Measurements from ENCODE around the gene ACOXL. TPM values are rescaled to one million over a fixed set of nuclear protein-coding genes. Genes with fewer than 3 reads are reported as not detected.
"Not testable (repeated sequence)": the region's sequence is repeated elsewhere in the genome, so short reads cannot be mapped to it uniquely, and the experiment has no call there.

ACOXL gene
- total RNA-seq, 1 donor from 2014 or later, result 1.1 TPM

DNA sequence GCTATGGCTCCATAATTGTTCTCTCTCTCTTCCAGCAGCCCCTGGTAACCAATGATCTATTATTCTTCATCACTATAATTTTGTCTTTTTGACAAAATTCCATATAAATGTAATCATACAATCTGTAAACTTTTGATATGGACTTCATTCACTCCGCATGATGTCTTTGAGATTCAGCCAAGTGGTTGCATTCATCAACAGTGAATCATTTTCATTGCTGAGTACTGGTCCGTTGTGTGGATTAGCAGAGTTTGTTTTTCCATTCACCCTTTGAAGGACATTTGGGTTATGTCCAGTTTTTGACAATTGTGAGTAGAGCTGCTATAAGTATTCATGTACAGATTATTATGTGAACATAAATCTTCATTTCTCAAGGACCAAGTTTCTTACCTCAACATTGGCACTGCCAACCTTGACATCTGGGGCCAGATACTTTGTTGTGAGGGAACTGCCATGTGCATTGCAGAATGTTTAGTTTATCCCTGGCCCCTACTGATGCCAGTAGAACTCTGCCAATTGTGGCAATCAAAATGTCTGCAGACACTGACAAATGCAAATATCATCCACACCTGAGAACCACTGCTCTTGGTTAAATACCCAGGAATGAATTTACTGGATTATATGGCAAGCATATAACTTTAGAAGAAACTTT lies 340.0 kb downstream of the ACOXL start:
- no peak overlapping the region for H3K27ac Mint-ChIP-seq
- H3K9me3 Mint-ChIP-seq, result peaks cover 29% of the 10 kb centered on the region
- intact Hi-C loops (cut with micrococcal nuclease), result no loop called here
- no peak overlapping the region for H3K4me3 Mint-ChIP-seq
- H3K36me3 Mint-ChIP-seq (ENCODE audit: low read depth), result peaks cover 3% of the 10 kb centered on the region
- H3K27me3 Mint-ChIP-seq (ENCODE audit: insufficient read depth), result peaks cover 44% of the 10 kb centered on the region
- DNase-seq (ENCODE audit: low spot score), result no peak
- H3K4me1 Mint-ChIP-seq (ENCODE audit: low read depth), result no peaks in the 10 kb centered on the region

DNA sequence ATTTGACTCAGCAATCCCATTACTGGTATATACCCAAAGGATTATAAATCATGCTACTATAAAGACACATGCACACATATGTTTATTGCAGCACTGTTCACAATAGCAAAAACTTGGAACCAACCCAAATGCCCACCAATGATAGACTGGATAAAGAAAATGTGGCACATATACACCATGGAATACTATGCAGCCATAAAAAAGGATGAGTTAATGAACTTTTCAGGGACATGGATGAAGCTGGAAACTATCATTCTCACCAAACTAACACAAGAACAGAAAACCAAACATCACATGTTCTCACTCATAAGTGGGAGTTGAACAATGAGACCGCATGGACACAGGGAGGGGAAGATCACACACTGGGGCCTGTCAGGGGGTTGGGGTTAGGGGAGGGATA lies 350.3 kb downstream of the ACOXL start:
- Mint-ChIP-seq H3K9me3 (peaks cover 17% of the 10 kb centered on the region), H3K27me3 (ENCODE audit: insufficient read depth) (peaks cover 54% of the 10 kb centered on the region)
- DNase-seq (ENCODE audit: low spot score); H3K27ac Mint-ChIP-seq; intact Hi-C loops (cut with micrococcal nuclease); H3K4me1 Mint-ChIP-seq (ENCODE audit: low read depth); H3K36me3 Mint-ChIP-seq (ENCODE audit: low read depth); H3K4me3 Mint-ChIP-seq: not testable (repeated sequence)

DNA sequence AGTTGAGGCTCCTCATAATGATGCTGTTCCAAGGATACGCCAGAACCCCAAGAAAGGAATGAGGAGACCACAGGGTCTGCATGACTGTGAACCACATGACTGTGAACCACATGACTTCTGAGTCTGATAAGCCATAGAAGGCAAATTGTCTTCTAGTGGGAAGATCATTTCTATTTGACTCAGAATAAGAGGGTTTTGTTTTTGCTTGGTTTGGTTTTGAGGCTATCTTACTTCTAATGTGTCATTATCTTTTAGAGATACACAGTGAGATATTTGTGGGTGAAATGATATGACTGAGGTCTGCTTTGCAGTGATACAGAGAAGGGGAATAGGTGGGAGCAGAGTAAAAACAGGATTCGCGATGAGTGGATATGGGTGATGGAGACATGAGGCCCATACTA lies 359.4 kb downstream of the ACOXL start:
- no peak for DNase-seq (ENCODE audit: low spot score)
- Mint-ChIP-seq H3K27me3 (ENCODE audit: insufficient read depth) (peaks cover 61% of the 10 kb centered on the region), H3K36me3 (ENCODE audit: low read depth) (no peaks in the 10 kb centered on the region), H3K4me3 (no peak overlapping the region), H3K27ac (no peak overlapping the region), H3K9me3 (no peaks in the 10 kb centered on the region), H3K4me1 (ENCODE audit: low read depth) (peaks cover 14% of the 10 kb centered on the region)
- intact Hi-C loops (cut with micrococcal nuclease), result loop anchor here (1.0 to 5.0 kb wide), 5 partner anchors 24 to 245 kb away; no protein-coding TSS in a partner anchor

DNA sequence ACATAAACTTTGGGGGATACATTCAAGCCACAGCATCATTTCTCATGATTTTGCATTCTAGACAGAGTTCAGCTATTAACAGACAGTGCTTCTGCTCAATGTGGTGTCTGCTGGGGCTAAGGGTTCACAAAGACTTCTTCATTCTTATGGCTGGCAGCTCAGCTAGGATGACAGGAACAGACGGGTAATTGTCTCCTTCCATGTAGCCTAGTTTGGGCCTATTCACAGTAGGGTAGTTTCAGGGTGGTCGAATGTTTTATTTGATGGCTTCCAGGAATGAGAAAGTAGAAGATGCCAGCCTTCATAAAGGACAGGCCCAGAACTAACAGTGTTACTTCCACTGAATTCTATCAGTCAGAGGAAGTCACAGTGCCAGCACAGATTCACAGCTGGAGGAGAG lies 362.3 kb downstream of the ACOXL start:
- peaks cover 14% of the 10 kb centered on the region for H3K4me1 Mint-ChIP-seq (ENCODE audit: low read depth)
- H3K4me3 Mint-ChIP-seq, result no peak overlapping the region
- H3K9me3 Mint-ChIP-seq, result no peaks in the 10 kb centered on the region
- H3K36me3 Mint-ChIP-seq (ENCODE audit: low read depth), result no peaks in the 10 kb centered on the region
- no peak for DNase-seq (ENCODE audit: low spot score)
- H3K27me3 Mint-ChIP-seq (ENCODE audit: insufficient read depth), result peaks cover 68% of the 10 kb centered on the region
- H3K27ac Mint-ChIP-seq, result no peak overlapping the region
- intact Hi-C loops (cut with micrococcal nuclease), result loop anchor here (5.0 kb wide), 1 partner anchor 212 kb away; no protein-coding TSS in a partner anchor

DNA sequence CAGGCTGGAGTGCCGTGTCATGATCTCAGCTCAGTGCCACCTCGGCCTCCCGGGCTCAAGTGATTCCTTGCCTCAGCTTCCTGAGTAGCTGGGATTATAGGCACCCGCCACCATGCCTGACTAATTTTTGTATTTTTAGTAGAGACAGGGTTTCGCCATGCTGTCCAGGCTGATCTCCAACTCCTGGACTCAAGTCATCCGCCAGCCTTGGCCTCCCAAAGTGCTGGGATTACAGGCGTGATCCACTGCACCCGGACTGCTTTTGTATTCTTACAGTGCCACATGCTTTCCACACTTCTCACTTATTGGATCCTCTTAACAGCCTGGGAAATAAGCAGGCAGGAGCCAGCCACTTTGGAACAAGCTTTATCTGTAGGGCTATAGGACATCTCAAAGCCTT lies 363.1 kb downstream of the ACOXL start:
- no peak for DNase-seq (ENCODE audit: low spot score)
- intact Hi-C loops (cut with micrococcal nuclease), result no loop called here
- Mint-ChIP-seq H3K9me3 (peaks cover 4% of the 10 kb centered on the region), H3K4me1 (ENCODE audit: low read depth) (peaks cover 20% of the 10 kb centered on the region), H3K36me3 (ENCODE audit: low read depth) (no peaks in the 10 kb centered on the region), H3K4me3 (no peak overlapping the region), H3K27ac (no peak overlapping the region), H3K27me3 (ENCODE audit: insufficient read depth) (peaks cover 63% of the 10 kb centered on the region)

DNA sequence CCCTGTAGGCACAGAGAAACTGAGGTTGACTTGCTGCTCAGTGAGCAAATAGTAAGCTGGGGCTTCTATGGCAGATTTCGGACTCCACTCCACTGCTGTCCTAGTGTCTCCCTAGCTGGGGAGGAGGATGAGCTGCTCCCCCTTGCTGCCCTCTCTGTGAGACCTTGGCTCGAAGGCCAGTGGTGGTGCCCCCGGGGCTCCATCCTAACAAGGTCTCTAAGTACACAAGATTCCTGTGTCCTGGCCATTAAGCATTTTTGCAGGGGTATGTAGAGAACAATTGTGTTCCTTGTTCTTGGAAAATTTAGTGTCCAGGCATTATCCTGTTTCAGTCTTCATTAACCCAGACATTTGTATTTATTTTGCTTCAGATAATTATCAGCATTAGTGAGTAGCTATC lies 367.0 kb downstream of the ACOXL start:
- Mint-ChIP-seq H3K9me3 (peaks cover 10% of the 10 kb centered on the region), H3K27me3 (ENCODE audit: insufficient read depth) (peaks cover 39% of the 10 kb centered on the region), H3K27ac (no peak overlapping the region), H3K36me3 (ENCODE audit: low read depth) (no peaks in the 10 kb centered on the region), H3K4me1 (ENCODE audit: low read depth) (peaks cover 15% of the 10 kb centered on the region), H3K4me3 (no peak overlapping the region)
- intact Hi-C loops (cut with micrococcal nuclease), result no loop called here
- DNase-seq (ENCODE audit: low spot score), result no peak

DNA sequence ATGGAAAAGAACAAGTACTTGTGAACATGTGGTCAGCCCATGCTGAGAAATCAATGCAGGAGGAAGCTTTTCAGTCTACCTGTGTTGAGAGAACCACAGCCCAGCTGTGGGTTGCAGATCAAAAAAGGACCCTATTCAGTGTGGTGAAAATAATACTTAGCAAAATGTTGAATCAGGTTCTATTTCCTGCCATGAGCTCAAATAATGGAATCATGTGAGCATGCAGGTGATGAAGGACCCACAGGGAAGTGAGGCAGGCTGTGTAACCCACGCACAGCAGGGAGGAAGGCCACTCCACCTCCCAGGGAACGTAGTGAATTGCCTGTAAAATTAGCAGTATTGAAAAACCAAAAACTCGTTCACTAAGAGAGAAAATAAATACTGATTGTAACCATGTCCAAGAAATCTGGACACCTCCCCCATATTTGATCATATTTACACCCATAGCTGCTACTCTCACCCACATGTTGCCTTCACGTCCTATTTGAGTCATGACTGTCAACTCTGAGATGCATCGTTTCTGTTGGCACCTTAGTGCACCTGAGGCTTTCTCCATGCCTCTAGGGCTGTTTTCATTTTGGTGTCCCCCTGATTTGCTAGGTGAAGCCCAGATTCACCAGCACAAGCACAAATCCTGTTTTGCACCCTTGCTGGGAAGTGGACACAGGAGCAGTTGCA lies 367.9 kb downstream of the ACOXL start:
- no peak for DNase-seq (ENCODE audit: low spot score)
- intact Hi-C loops (cut with micrococcal nuclease), result no loop called here
- H3K27me3 Mint-ChIP-seq (ENCODE audit: insufficient read depth), result peaks cover 43% of the 10 kb centered on the region
- peaks cover 15% of the 10 kb centered on the region for H3K4me1 Mint-ChIP-seq (ENCODE audit: low read depth)
- H3K9me3 Mint-ChIP-seq, result peaks cover 10% of the 10 kb centered on the region
- no peaks in the 10 kb centered on the region for H3K36me3 Mint-ChIP-seq (ENCODE audit: low read depth)
- peak overlapping the region; percentile 10 for H3K27ac Mint-ChIP-seq
- no peak overlapping the region for H3K4me3 Mint-ChIP-seq

DNA sequence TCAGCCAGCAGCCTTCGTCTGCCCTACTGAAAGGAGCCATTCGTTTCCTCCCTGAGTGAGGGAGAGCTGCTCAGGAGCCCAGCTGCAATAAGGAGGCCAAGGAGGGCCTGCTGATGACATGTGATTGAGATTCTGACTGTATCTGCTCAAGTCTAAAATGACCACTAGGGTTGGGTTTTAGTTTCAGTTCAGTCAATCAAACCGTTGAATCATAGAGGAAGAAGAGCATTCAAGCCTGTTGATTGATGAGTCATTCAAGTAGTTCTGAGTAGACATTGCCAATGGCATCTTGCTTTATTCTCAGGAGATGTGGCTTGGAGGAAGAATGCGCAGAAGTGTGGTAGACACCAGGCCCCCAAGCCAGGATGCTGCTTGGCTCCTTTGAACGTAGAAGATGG lies 368.4 kb downstream of the ACOXL start:
- DNase-seq (ENCODE audit: low spot score), result no peak
- Mint-ChIP-seq H3K9me3 (peaks cover 10% of the 10 kb centered on the region), H3K4me3 (no peak overlapping the region), H3K36me3 (ENCODE audit: low read depth) (no peaks in the 10 kb centered on the region), H3K4me1 (ENCODE audit: low read depth) (peaks cover 15% of the 10 kb centered on the region), H3K27ac (peak overlapping the region; percentile 10), H3K27me3 (ENCODE audit: insufficient read depth) (peaks cover 41% of the 10 kb centered on the region)
- intact Hi-C loops (cut with micrococcal nuclease), result no loop called here

DNA sequence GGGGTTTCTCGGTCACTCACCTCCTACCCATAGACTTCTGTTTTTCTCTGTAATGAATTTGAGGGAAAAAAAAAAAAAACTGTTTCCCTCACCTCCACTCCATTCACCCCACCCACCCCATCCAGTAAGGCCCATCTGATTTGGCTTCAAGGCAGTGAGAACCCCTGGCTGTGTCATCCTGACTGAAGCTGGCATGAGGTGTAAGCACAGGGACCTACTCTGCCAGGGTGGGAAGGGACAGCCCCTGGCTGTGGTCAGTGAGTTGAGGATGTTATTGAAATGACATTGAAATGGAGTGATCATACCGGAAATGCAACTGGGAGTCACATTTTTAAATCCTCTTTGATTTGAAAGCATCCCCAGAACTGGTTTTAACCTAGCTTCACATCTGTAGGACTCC lies 369.2 kb downstream of the ACOXL start:
- H3K9me3 Mint-ChIP-seq, result peaks cover 10% of the 10 kb centered on the region
- intact Hi-C loops (cut with micrococcal nuclease), result no loop called here

DNA sequence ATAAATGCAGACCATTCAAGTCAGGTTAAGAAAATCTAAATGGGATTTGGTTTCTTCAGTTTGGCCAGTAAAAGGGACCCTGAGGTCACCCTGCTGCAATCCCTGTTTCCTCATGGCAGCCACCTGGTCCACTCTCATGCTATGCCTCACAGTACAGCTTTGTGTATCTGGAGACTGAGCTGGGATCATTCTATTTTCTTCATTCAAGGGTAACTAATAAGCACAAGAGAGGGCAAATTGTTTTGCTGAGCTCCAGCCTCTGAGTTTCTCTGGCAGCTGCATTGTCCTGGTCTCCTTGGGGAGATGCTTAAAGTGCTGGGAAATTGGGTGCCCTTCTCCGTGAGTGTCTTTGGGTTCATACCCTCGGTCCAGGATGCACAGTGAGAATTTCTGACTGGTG lies 369.8 kb downstream of the ACOXL start:
- H3K4me3 Mint-ChIP-seq, result no peak overlapping the region
- peaks cover 48% of the 10 kb centered on the region for H3K27me3 Mint-ChIP-seq (ENCODE audit: insufficient read depth)
- peaks cover 10% of the 10 kb centered on the region for H3K9me3 Mint-ChIP-seq
- H3K27ac Mint-ChIP-seq, result no peak overlapping the region
- DNase-seq (ENCODE audit: low spot score), result no peak
- peaks cover 2% of the 10 kb centered on the region for H3K36me3 Mint-ChIP-seq (ENCODE audit: low read depth)
- H3K4me1 Mint-ChIP-seq (ENCODE audit: low read depth), result peaks cover 24% of the 10 kb centered on the region
- intact Hi-C loops (cut with micrococcal nuclease), result no loop called here

More for the DNA sequence above, 369.2 kb downstream of the ACOXL start:
- H3K36me3 Mint-ChIP-seq (ENCODE audit: low read depth), result peaks cover 2% of the 10 kb centered on the region
- peaks cover 20% of the 10 kb centered on the region for H3K4me1 Mint-ChIP-seq (ENCODE audit: low read depth)
- H3K4me3 Mint-ChIP-seq, result no peak overlapping the region
- DNase-seq (ENCODE audit: low spot score), result no peak
- H3K27ac Mint-ChIP-seq, result no peak overlapping the region
- peaks cover 47% of the 10 kb centered on the region for H3K27me3 Mint-ChIP-seq (ENCODE audit: insufficient read depth)

DNA sequence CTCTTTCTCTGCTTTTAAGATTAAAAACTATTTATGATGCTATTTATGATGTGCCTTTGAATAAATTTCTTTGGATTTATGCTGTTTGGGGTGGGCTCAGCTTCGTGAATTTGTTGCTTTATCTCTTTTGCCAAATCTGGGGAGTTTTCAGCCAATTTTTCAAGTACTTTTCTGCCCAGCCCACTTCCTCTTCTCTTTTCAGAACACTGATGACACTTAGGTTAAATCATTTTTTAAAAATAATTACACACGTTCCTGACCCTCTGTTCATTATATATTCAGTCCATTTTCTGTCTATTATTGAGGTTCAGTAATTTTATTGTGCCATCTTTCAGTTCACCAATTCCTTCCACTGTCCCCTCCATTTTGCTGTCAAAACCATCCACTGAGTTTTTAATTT lies 373.6 kb downstream of the ACOXL start:
- Mint-ChIP-seq H3K4me3 (no peak overlapping the region), H3K36me3 (ENCODE audit: low read depth) (peaks cover 2% of the 10 kb centered on the region), H3K27me3 (ENCODE audit: insufficient read depth) (peaks cover 46% of the 10 kb centered on the region), H3K4me1 (ENCODE audit: low read depth) (peaks cover 13% of the 10 kb centered on the region), H3K9me3 (peaks cover 1% of the 10 kb centered on the region), H3K27ac (no peak overlapping the region)
- intact Hi-C loops (cut with micrococcal nuclease), result no loop called here
- DNase-seq (ENCODE audit: low spot score), result no peak

DNA sequence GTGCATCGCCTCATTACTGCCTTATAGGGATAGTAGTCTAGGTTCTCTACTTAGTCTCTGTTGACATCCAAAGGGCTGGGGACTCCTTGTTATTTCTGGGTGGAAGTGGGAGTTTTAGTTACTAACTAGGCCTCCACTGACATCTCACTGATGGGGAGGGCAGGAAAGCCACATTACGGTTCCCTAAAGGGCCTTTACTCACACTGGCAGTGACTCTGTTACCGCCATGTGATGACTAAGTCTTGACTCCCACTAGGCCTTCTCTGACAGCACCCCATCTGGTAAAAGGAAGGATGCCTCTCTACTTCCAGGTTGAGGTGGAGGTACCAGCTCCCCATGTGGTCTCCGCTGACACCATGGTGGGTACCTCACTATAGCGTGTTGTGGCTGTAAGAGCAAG lies 374.3 kb downstream of the ACOXL start:
- H3K9me3 Mint-ChIP-seq, result no peaks in the 10 kb centered on the region
- DNase-seq (ENCODE audit: low spot score), result no peak
- H3K4me1 Mint-ChIP-seq (ENCODE audit: low read depth), result peaks cover 15% of the 10 kb centered on the region
- H3K27ac Mint-ChIP-seq, result no peak overlapping the region
- no peak overlapping the region for H3K4me3 Mint-ChIP-seq
- intact Hi-C loops (cut with micrococcal nuclease), result no loop called here
- peaks cover 52% of the 10 kb centered on the region for H3K27me3 Mint-ChIP-seq (ENCODE audit: insufficient read depth)
- H3K36me3 Mint-ChIP-seq (ENCODE audit: low read depth), result peaks cover 2% of the 10 kb centered on the region

DNA sequence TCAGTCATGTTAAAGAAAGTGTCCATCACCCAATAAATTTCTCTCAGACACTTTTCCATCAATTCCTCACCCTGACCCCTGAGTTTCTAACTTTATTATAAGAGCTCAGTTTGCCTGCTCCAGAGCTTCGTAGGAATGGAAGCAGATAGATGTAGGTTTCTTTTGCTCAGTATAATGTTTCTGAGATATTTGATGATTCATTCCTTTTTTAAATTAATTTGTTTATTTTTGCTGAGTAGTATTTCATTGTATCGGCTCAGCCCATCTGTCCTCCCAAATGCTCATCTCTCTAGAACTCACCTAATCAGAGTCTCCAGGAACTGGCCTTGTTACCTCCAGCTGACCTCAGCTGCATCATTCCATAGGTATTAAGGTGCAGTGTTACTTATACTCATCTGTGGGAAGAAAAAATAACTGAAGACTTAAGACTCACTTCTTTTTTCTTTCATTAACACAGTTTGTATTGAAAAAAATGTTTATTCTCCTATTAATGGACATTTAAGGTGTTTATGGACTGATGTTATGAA lies 376.4 kb downstream of the ACOXL start:
- Mint-ChIP-seq H3K9me3 (no peaks in the 10 kb centered on the region), H3K4me1 (ENCODE audit: low read depth) (peaks cover 24% of the 10 kb centered on the region), H3K27ac (no peak overlapping the region), H3K36me3 (ENCODE audit: low read depth) (peaks cover 2% of the 10 kb centered on the region), H3K4me3 (no peak overlapping the region), H3K27me3 (ENCODE audit: insufficient read depth) (peaks cover 63% of the 10 kb centered on the region)
- no peak for DNase-seq (ENCODE audit: low spot score)
- intact Hi-C loops (cut with micrococcal nuclease), result no loop called here

All from activated T-helper 1 cell treated with anti-CD3 and anti-CD28 coated beads, Interleukin-12 subunit alpha, Interleukin-12 subunit beta, Interleukin-2, Interleukin-4 antibody, amounts not matched to agents 30 ng/mL and 10 ng/mL and 1 ng/mL, durations not matched to agents 14 hours and 24 hours and 36 hours (primary cell).